HepG2 (cell line): ENCODE data around the gene MAGI1.

Source experiments
- EP300 ChIP-seq, 3 experiments: sonication (generic) in 1 of 3; formaldehyde crosslinking in 1 of 3; IDR thresholded peaks; 2 replicates each; pipeline versions ENCODE4 v1.5.1 to v1.6.1; 2011 to 2020; ENCODE audit warnings: low read depth in 2 of 3, low read length in 2 of 3, borderline replicate concordance in 1 of 3, improper control_type of control experiment in 1 of 3, mild to moderate bottlenecking in 1 of 3, missing genetic modification reagents in 1 of 3, moderate library complexity in 1 of 3
- GMEB1 ChIP-seq: sonication (generic); formaldehyde crosslinking; IDR thresholded peaks from 2 replicates; pipeline ENCODE4 v1.5.1; 2020; ENCODE audit warnings: missing genetic modification reagents, mild to moderate bottlenecking, borderline replicate concordance
- IKZF4 ChIP-seq: sonication (generic); formaldehyde crosslinking; IDR thresholded peaks from 2 replicates; pipeline ENCODE4 v1.5.1; 2020; ENCODE audit warnings: borderline replicate concordance, mild to moderate bottlenecking, low read depth, missing genetic modification reagents; ENCODE audit errors: not compliant biosample characterization
- POLR2A ChIP-seq, 2 experiments: IDR thresholded peaks; 2 replicates each; pipeline ENCODE4 v1.6.1; 2011; ENCODE audit warnings: low read depth in 2 of 2, low read length in 2 of 2, mild to moderate bottlenecking in 1 of 2, moderate library complexity in 1 of 2; ENCODE audit not compliant: insufficient read depth in 1 of 2
- SRSF9 ChIP-seq: fragments of 200-400 bp; formaldehyde crosslinking; IDR thresholded peaks from 2 replicates; pipeline ENCODE4 v1.6.1; 2018; ENCODE audit warnings: borderline replicate concordance, mild to moderate bottlenecking, low read depth, low read length; ENCODE audit not compliant: insufficient read depth, poor library complexity, severe bottlenecking
- TCF12 ChIP-seq, 2 experiments: fragments of 450-650 bp in 1 of 2; sonication (generic) in 1 of 2; formaldehyde crosslinking in 1 of 2; IDR thresholded peaks; 2 replicates each; pipeline versions ENCODE4 v1.6.1 to v1.8.0; 2017 to 2022; ENCODE audit warnings: antibody characterized with exemption in 1 of 2, mild to moderate bottlenecking in 1 of 2, missing genetic modification reagents in 1 of 2, moderate library complexity in 1 of 2
- TGIF2 ChIP-seq: IDR thresholded peaks from 2 replicates; pipeline ENCODE4 v1.6.1; 2016; ENCODE audit warnings: control low read depth, missing compliant biosample characterization
- ZBTB8A ChIP-seq: sonication (generic); formaldehyde crosslinking; IDR thresholded peaks from 2 replicates; pipeline ENCODE4 v1.4.0; 2020; ENCODE audit warnings: mild to moderate bottlenecking, low read depth, missing genetic modification reagents, borderline replicate concordance
- ZFP36 ChIP-seq: fragments of 150-350 bp; IDR thresholded peaks from 2 replicates; pipeline ENCODE4 v1.6.1; 2018; ENCODE audit warnings: borderline replicate concordance, low read length, low read depth; ENCODE audit not compliant: partially characterized antibody
- TF ChIP-seq, protein P1 (sequence below): sonication (generic); formaldehyde crosslinking; IDR thresholded peaks from 2 replicates; pipeline ENCODE4 v1.4.0; 2020; ENCODE audit warnings: mild to moderate bottlenecking, missing genetic modification reagents
- TF ChIP-seq, protein P2 (sequence below): sonication (generic); formaldehyde crosslinking; IDR thresholded peaks from 2 replicates; pipeline ENCODE4 v1.5.0; 2020; ENCODE audit warnings: mild to moderate bottlenecking, missing genetic modification reagents, moderate library complexity

DNA sequence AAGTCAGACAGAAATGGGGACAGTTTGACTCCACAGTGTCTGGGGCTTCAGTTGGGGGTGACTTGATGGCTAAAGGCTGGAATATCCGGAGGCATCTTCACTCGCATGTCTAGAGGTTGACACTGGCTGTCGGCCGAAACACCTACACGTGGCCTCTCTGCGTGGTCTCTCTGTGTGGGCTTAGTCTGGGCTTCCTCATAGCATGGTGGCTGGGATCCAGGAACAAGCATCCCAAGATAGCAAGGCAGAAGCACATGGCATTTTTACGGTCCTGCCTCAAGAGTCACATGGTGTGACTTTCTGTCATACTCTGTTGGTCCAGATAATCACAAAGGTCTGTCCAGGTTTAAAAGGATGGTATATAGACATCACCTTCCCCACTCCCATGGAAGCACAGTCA, 34.5 kb downstream of the MAGI1 start:
- TF ChIP-seq POLR2A (IDR thresholded peaks at IDR 0.05; ENCODE audit: insufficient read depth in 1 of 2, low read depth in 2 of 2, low read length in 2 of 2): no peak
- no peak for TF ChIP-seq SRSF9
- TF ChIP-seq TGIF2 (CRISPR knock-in tag): no peak
- no peak for TF ChIP-seq ZBTB8A (CRISPR knock-in tag)
- TF ChIP-seq, protein P1, sequence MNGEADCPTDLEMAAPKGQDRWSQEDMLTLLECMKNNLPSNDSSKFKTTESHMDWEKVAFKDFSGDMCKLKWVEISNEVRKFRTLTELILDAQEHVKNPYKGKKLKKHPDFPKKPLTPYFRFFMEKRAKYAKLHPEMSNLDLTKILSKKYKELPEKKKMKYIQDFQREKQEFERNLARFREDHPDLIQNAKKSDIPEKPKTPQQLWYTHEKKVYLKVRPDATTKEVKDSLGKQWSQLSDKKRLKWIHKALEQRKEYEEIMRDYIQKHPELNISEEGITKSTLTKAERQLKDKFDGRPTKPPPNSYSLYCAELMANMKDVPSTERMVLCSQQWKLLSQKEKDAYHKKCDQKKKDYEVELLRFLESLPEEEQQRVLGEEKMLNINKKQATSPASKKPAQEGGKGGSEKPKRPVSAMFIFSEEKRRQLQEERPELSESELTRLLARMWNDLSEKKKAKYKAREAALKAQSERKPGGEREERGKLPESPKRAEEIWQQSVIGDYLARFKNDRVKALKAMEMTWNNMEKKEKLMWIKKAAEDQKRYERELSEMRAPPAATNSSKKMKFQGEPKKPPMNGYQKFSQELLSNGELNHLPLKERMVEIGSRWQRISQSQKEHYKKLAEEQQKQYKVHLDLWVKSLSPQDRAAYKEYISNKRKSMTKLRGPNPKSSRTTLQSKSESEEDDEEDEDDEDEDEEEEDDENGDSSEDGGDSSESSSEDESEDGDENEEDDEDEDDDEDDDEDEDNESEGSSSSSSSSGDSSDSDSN: no peak
- TF ChIP-seq GMEB1 (CRISPR knock-in tag): no peak
- TF ChIP-seq, protein P2, sequence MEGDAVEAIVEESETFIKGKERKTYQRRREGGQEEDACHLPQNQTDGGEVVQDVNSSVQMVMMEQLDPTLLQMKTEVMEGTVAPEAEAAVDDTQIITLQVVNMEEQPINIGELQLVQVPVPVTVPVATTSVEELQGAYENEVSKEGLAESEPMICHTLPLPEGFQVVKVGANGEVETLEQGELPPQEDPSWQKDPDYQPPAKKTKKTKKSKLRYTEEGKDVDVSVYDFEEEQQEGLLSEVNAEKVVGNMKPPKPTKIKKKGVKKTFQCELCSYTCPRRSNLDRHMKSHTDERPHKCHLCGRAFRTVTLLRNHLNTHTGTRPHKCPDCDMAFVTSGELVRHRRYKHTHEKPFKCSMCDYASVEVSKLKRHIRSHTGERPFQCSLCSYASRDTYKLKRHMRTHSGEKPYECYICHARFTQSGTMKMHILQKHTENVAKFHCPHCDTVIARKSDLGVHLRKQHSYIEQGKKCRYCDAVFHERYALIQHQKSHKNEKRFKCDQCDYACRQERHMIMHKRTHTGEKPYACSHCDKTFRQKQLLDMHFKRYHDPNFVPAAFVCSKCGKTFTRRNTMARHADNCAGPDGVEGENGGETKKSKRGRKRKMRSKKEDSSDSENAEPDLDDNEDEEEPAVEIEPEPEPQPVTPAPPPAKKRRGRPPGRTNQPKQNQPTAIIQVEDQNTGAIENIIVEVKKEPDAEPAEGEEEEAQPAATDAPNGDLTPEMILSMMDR (CRISPR knock-in tag): no peak
- TF ChIP-seq EP300 (IDR thresholded peaks at IDR 0.05; ENCODE audit: low read depth in 2 of 2, low read length in 2 of 2): no peak
- no peak for TF ChIP-seq EP300 (CRISPR knock-in tag; IDR thresholded peaks at IDR 0.05; ENCODE audit: borderline replicate concordance)
- TF ChIP-seq TCF12 (IDR thresholded peaks at IDR 0.05): no peak
- no peak for TF ChIP-seq TCF12 (CRISPR knock-in tag; IDR thresholded peaks at IDR 0.05)
- TF ChIP-seq ZFP36: no peak
- TF ChIP-seq IKZF4 (CRISPR knock-in tag): no peak
